ENCODE data around the gene SIRPD.

- no peak for TF ChIP-seq ZFP3 (CRISPR knock-in tag; IDR thresholded peaks at IDR 0.05)
- TF ChIP-seq ARNTL (CRISPR knock-in tag; IDR thresholded peaks at IDR 0.05; ENCODE audit: borderline replicate concordance, low read depth): no peak
- no peak for TF ChIP-seq ZFP30 (CRISPR knock-in tag; IDR thresholded peaks at IDR 0.05)
- TF ChIP-seq CSRNP3 (CRISPR knock-in tag; IDR thresholded peaks at IDR 0.05): no peak
Observed at GRCh38 chr20:1533059-1533458, 24.4 kb downstream of the SIRPD start.
